HCT116 (cell line): Measurements from ENCODE around the gene ACTR1A. TPM values are rescaled to one million over a fixed set of nuclear protein-coding genes. Genes with fewer than 3 reads are reported as not detected.

Experiments used
- ATAC-seq: fragments of 200-7000 bp; cut with Tn5 transposase; 2 replicates; pipeline ENCODE4 v1.9.1; 2020; ENCODE audit warnings: mild to moderate bottlenecking, moderate library complexity
- BruUV-seq: library from RNA; stranded (reverse); fragments of 400-500 nt; replicated peaks from 2 replicates; lab custom pipeline; 2021; lab: Mats Ljungman, UMichigan
- CTCF ChIA-PET: fragments of 300-600 bp; sonication (Branson Sonifier 250); formaldehyde crosslinking; loops from one replicate; lab custom pipeline; 2021; ENCODE audit warnings: antibody characterized with exemption; lab: Charles Lee
- POLR2A ChIA-PET: fragments of 300-600, 350-600 bp; sonication (Branson Sonifier 250); formaldehyde crosslinking; loops from one replicate; lab custom pipeline; 2021; ENCODE audit warnings: antibody characterized with exemption; lab: Charles Lee
- RAD21 ChIA-PET, 2 experiments: fragments of 300-600 bp; sonication (Branson Sonifier 250); formaldehyde crosslinking; loops; one replicate each; lab custom pipeline; 2023; ENCODE audit warnings: low total read pairs in 2 of 2; ENCODE audit not compliant: uncharacterized antibody in 2 of 2, unreplicated experiment in 2 of 2, low non-redundant PET in 1 of 2; lab: Charles Lee
- DNase-seq: peaks from one replicate; pipeline ENCODE4 v3.0.0-alpha.2; 2010; ENCODE audit warnings: low read depth, low spot score
- H2AFZ ChIP-seq: fragments of 200-600 bp; shearing (Covaris generic), sonication (generic); 2 replicates; pipeline ENCODE4 v1.6.1; 2017; ENCODE audit warnings: low read depth, mixed run types, mixed read lengths, antibody characterized with exemption, low read length; ENCODE audit not compliant: poor library complexity, severe bottlenecking
- H3K27ac ChIP-seq: 2 replicates; pipeline ENCODE4 v1.5.1; 2012; ENCODE audit warnings: low read depth, low read length
- H3K27me3 ChIP-seq: fragments of 200-600 bp; sonication (generic); 2 replicates; pipeline ENCODE4 v1.6.1; 2016; ENCODE audit warnings: mixed run types, low read length, mixed read lengths; ENCODE audit not compliant: insufficient read depth
- H3K36me3 ChIP-seq, 2 experiments: fragments of 200-500 bp in 1 of 2; fragments of 200-600 bp in 1 of 2; sonication (Bioruptor generic) in 1 of 2; sonication (generic) in 1 of 2; 2 replicates each; pipeline versions ENCODE4 v1.5.1 to v1.6.1; 2014 to 2016; ENCODE audit warnings: low read length in 2 of 2, inconsistent platforms in 1 of 2, mixed read lengths in 1 of 2, mixed run types in 1 of 2; ENCODE audit not compliant: insufficient read depth in 2 of 2, control insufficient read depth in 1 of 2
- H3K4me1 ChIP-seq, 2 experiments: fragments of 200-600 bp in 1 of 2; sonication (generic) in 1 of 2; 2 replicates each; pipeline versions ENCODE4 v1.5.1 to v1.6.1; 2012 to 2017; ENCODE audit warnings: low read length in 2 of 2, inconsistent platforms in 1 of 2, mild to moderate bottlenecking in 1 of 2, mixed read lengths in 1 of 2, mixed run types in 1 of 2, moderate library complexity in 1 of 2; ENCODE audit not compliant: insufficient read depth in 2 of 2, control insufficient read depth in 1 of 2
- H3K4me2 ChIP-seq: fragments of 200-600 bp; sonication (generic); 2 replicates; pipeline ENCODE4 v1.6.1; 2017; ENCODE audit warnings: mixed run types, low read length, mixed read lengths
- H3K4me3 ChIP-seq, 2 experiments: fragments of 200-600 bp in 1 of 2; sonication (generic) in 1 of 2; replicated peaks in 1 of 2; 2 replicates each; pipeline ENCODE4 v1.5.1; 2011 to 2016; ENCODE audit warnings: low read length in 2 of 2, control low read depth in 1 of 2, low read depth in 1 of 2, mild to moderate bottlenecking in 1 of 2, mixed read lengths in 1 of 2, mixed run types in 1 of 2
- H3K79me2 ChIP-seq: fragments of 200-600 bp; sonication (generic); 2 replicates; pipeline ENCODE4 v1.6.1; 2017; ENCODE audit warnings: mild to moderate bottlenecking, mixed run types, low read length, moderate library complexity, mixed read lengths; ENCODE audit not compliant: insufficient read depth
- H3K9ac ChIP-seq: fragments of 200-600 bp; sonication (generic); 2 replicates; pipeline ENCODE4 v1.6.1; 2016; ENCODE audit warnings: low read length, mixed read lengths
- H3K9me2 ChIP-seq: fragments of 200-600 bp; sonication (generic), shearing (Covaris generic); 2 replicates; pipeline ENCODE4 v1.6.1; 2017; ENCODE audit warnings: mixed run types, mild to moderate bottlenecking, moderate library complexity; ENCODE audit not compliant: insufficient read depth
- H3K9me3 ChIP-seq, 2 experiments: fragments of 200-500 bp in 1 of 2; fragments of 200-600 bp in 1 of 2; sonication (Bioruptor generic) in 1 of 2; sonication (generic) in 1 of 2; 2 replicates each; pipeline ENCODE4 v1.6.1; 2014 to 2017; ENCODE audit warnings: low read length in 2 of 2, mixed read lengths in 2 of 2, inconsistent platforms in 1 of 2, low read depth in 1 of 2, mild to moderate bottlenecking in 1 of 2, mixed run types in 1 of 2, moderate library complexity in 1 of 2; ENCODE audit not compliant: control insufficient read depth in 1 of 2, insufficient read depth in 1 of 2
- H4K20me1 ChIP-seq: fragments of 200-600 bp; sonication (generic), shearing (Covaris generic); 2 replicates; pipeline ENCODE4 v1.6.1; 2017; ENCODE audit warnings: mixed run types, mild to moderate bottlenecking, moderate library complexity; ENCODE audit not compliant: insufficient read depth
- CBX3 ChIP-seq: IDR thresholded peaks from 2 replicates; pipeline ENCODE4 v1.6.1; 2012; ENCODE audit warnings: low read depth
- CEBPB ChIP-seq: IDR thresholded peaks from 2 replicates; pipeline ENCODE4 v1.6.1; 2012; ENCODE audit warnings: low read depth
- EGR1 ChIP-seq: IDR thresholded peaks from 2 replicates; pipeline ENCODE4 v1.6.1; 2012; ENCODE audit warnings: low read depth
- ELF1 ChIP-seq: IDR thresholded peaks from 2 replicates; pipeline ENCODE4 v1.6.1; 2012; ENCODE audit warnings: low read depth, borderline replicate concordance
- EZH2 ChIP-seq: fragments of 200-600 bp; sonication (generic); IDR thresholded peaks from 2 replicates; pipeline ENCODE4 v1.6.1; 2017; ENCODE audit warnings: antibody characterized with exemption, mixed run types
- EZH2phosphoT487 ChIP-seq: fragments of 200-600 bp; IDR thresholded peaks from 2 replicates; pipeline ENCODE4 v1.6.1; 2018; ENCODE audit warnings: antibody characterized with exemption, borderline replicate concordance
- FOSL1 ChIP-seq: IDR thresholded peaks from 2 replicates; pipeline ENCODE4 v1.6.1; 2012; ENCODE audit warnings: low read depth
- JUND ChIP-seq: IDR thresholded peaks from 2 replicates; pipeline ENCODE4 v1.6.1; 2012
- POLR2A ChIP-seq: IDR thresholded peaks from 2 replicates; pipeline ENCODE4 v1.7.0; 2011; ENCODE audit warnings: borderline replicate concordance; ENCODE audit not compliant: insufficient read depth, insufficient read length; ENCODE audit errors: extremely low read depth
- POLR2AphosphoS5 ChIP-seq: IDR thresholded peaks from 2 replicates; pipeline ENCODE4 v1.6.1; 2011; ENCODE audit warnings: mild to moderate bottlenecking, low read depth, low read length, moderate library complexity
- RAD21 ChIP-seq: IDR thresholded peaks from 2 replicates; pipeline ENCODE4 v1.6.1; 2012; ENCODE audit warnings: low read depth, mild to moderate bottlenecking
- SIN3A ChIP-seq: IDR thresholded peaks from 2 replicates; pipeline ENCODE4 v1.6.1; 2012; ENCODE audit warnings: low read depth
- SP1 ChIP-seq: IDR thresholded peaks from 2 replicates; pipeline ENCODE4 v1.6.1; 2012; ENCODE audit warnings: low read depth
- SRF ChIP-seq: IDR thresholded peaks from 2 replicates; pipeline ENCODE4 v1.6.1; 2012; ENCODE audit warnings: low read depth
- TCF7L2 ChIP-seq: IDR thresholded peaks from 2 replicates; pipeline ENCODE4 v1.7.0; 2011; ENCODE audit warnings: borderline replicate concordance, inconsistent platforms; ENCODE audit not compliant: insufficient read depth, insufficient read length; ENCODE audit errors: extremely low read depth
- YY1 ChIP-seq: IDR thresholded peaks from 2 replicates; pipeline ENCODE4 v1.6.1; 2011; ENCODE audit warnings: low read length, low read depth, moderate library complexity, mild to moderate bottlenecking; ENCODE audit not compliant: insufficient replicate concordance; ENCODE audit errors: extremely low read depth
- ZBTB33 ChIP-seq: IDR thresholded peaks from 2 replicates; pipeline ENCODE4 v1.6.1; 2011; ENCODE audit warnings: mild to moderate bottlenecking, low read length, moderate library complexity; ENCODE audit not compliant: insufficient replicate concordance; ENCODE audit errors: extremely low read depth
- ZFX ChIP-seq: fragments of 450-650 bp; IDR thresholded peaks from 2 replicates; pipeline ENCODE4 v1.6.1; 2017
- ZNF274 ChIP-seq: fragments of 200-500 bp; sonication (Bioruptor generic); IDR thresholded peaks from 2 replicates; pipeline ENCODE4 v1.6.1; 2014; ENCODE audit warnings: mild to moderate bottlenecking, low read depth, low read length, inconsistent platforms
- intact Hi-C: fragments of 100-400 bp; cut with micrococcal nuclease; formaldehyde crosslinking; loops from 2 replicates; pipeline ENCODE4 v1.10.0; 2022
- total RNA-seq: library from RNA; stranded (reverse); gene quantifications from one replicate; pipeline ENCODE4 v1.2.1, GENCODE V29; 2021; ENCODE audit not compliant: unreplicated experiment
- TF ChIP-seq, protein P1 (sequence below), 3 experiments: fragments of 200-600 bp in 1 of 3; sonication (generic) in 1 of 3; IDR thresholded peaks in 2 of 3; conservative IDR thresholded peaks in 1 of 3; 2 replicates each; pipeline ENCODE4 v1.5.1; 2012 to 2017; ENCODE audit warnings: low read depth in 2 of 3, low read length in 2 of 3, antibody characterized with exemption in 1 of 3, borderline replicate concordance in 1 of 3, control low read depth in 1 of 3, mild to moderate bottlenecking in 1 of 3, mixed read lengths in 1 of 3, mixed run types in 1 of 3, moderate library complexity in 1 of 3; ENCODE audit not compliant: insufficient read depth in 1 of 3
- TF ChIP-seq, protein P2 (sequence below): IDR thresholded peaks from 2 replicates; pipeline ENCODE4 v1.6.1; 2012

Gene ACTR1A
- total RNA-seq, 1 experiment from 2014 or later, result 94.2 TPM

- TF ChIP-seq ZNF274, result no peak
- TF ChIP-seq RAD21, result no peak
- no peak for TF ChIP-seq SRF
- no peak for TF ChIP-seq EZH2phosphoT487
These were observed 20.9 kb upstream of the ACTR1A start (continued) for GRCh38 chr10:102523250-102524029.

DNA sequence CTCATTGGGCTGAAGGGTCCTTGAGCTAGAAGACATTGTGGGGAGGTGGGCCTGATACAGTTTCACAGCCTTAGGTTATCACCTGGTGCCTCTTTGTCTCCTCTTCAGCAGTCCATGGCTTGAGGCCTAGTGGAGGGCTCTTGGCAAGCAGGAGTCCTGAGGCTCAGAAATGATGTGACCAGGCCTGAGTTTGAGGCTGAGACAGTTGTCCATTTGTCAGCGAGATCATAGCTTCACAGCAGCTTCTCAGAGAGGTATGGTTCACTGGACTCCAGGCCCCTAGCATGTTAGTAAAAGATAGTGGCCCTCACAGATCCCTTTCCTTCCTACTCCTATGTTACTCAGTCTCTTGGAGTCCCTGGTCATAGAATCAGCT, 20.4 kb upstream of the ACTR1A start:
- peaks cover 0 to 8% of the 10 kb centered on the region in 2 experiments; a peak in 1 of 4 replicates for H3K4me1 ChIP-seq
- ATAC-seq (no peak), DNase-seq (no peak)
- no peaks in the 10 kb centered on the region; a peak in 1 of 4 replicates for H3K36me3 ChIP-seq
- RAD21 ChIA-PET, result interaction anchor here in 1 of 2 experiments (0.5 kb wide), 1 partner anchor 29 kb away, joined by 3 read pairs; no protein-coding TSS in a partner anchor
- CTCF ChIA-PET, result interaction anchor here (1.4 kb wide), 1 partner anchor 20 kb away, joined by 3 read pairs; the partner anchor contains the start of gene ACTR1A
- no peaks in the 10 kb centered on the region for H3K9me2 ChIP-seq
- no peak overlapping the region for H3K4me3 ChIP-seq
- H3K9me3 ChIP-seq, result no peaks in the 10 kb centered on the region
- no peaks in the 10 kb centered on the region for H3K27me3 ChIP-seq
- no peak overlapping the region for H3K27ac ChIP-seq
- TF ChIP-seq TCF7L2 (no peak), EZH2 (no peak), CEBPB (no peak), FOSL1 (no peak), ZNF274 (no peak), ZBTB33 (no peak), EZH2phosphoT487 (no peak), SIN3A (no peak), CBX3 (no peak), ELF1 (no peak), YY1 (no peak), EGR1 (no peak), RAD21 (no peak), POLR2AphosphoS5 (no peak), JUND (no peak), ZFX (no peak), POLR2A (no peak), SP1 (no peak)
- TF ChIP-seq, protein P1, sequence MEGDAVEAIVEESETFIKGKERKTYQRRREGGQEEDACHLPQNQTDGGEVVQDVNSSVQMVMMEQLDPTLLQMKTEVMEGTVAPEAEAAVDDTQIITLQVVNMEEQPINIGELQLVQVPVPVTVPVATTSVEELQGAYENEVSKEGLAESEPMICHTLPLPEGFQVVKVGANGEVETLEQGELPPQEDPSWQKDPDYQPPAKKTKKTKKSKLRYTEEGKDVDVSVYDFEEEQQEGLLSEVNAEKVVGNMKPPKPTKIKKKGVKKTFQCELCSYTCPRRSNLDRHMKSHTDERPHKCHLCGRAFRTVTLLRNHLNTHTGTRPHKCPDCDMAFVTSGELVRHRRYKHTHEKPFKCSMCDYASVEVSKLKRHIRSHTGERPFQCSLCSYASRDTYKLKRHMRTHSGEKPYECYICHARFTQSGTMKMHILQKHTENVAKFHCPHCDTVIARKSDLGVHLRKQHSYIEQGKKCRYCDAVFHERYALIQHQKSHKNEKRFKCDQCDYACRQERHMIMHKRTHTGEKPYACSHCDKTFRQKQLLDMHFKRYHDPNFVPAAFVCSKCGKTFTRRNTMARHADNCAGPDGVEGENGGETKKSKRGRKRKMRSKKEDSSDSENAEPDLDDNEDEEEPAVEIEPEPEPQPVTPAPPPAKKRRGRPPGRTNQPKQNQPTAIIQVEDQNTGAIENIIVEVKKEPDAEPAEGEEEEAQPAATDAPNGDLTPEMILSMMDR (IDR thresholded peaks at IDR 0.05 in 2 of 3, conservative IDR thresholded peaks at IDR 0.05 in 1 of 3; ENCODE audit: borderline replicate concordance in 1 of 3, insufficient read depth in 1 of 3, low read depth in 2 of 3, low read length in 2 of 3), result no peak
- TF ChIP-seq, protein P2, sequence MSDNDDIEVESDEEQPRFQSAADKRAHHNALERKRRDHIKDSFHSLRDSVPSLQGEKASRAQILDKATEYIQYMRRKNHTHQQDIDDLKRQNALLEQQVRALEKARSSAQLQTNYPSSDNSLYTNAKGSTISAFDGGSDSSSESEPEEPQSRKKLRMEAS, result no peak
- intact Hi-C loops, result no loop called here
- H3K4me2 ChIP-seq, result no peak overlapping the region
- no peak overlapping the region for H2AFZ ChIP-seq
- no TSS peak for BruUV-seq
- no peak overlapping the region for H3K9ac ChIP-seq
- H3K79me2 ChIP-seq, result peaks cover 11% of the 10 kb centered on the region; the same call in 1 of the 2 replicates
- H4K20me1 ChIP-seq, result no peaks in the 10 kb centered on the region
- POLR2A ChIA-PET, result no interaction called here
